Endothelial cell (in vitro differentiated cells): ENCODE data around the gene APBB3. TPM values are rescaled to one million over a fixed set of nuclear protein-coding genes. Genes with fewer than 3 reads are reported as not detected.

ENCODE experiments used
- DNase-seq: peaks from one replicate; pipeline ENCODE4 v3.0.0; 2021; ENCODE audit warnings: low spot score
- H3K27ac Mint-ChIP-seq: one replicate; pipeline ENCODE4 v1.8.0; 2021; ENCODE audit warnings: mixed read lengths, inconsistent platforms; ENCODE audit not compliant: unreplicated experiment
- H3K27me3 Mint-ChIP-seq: one replicate; pipeline ENCODE4 v1.8.0; 2021; ENCODE audit warnings: mild to moderate bottlenecking, moderate library complexity, mixed read lengths, inconsistent platforms; ENCODE audit not compliant: unreplicated experiment
- H3K36me3 Mint-ChIP-seq: one replicate; pipeline ENCODE4 v1.8.0; 2021; ENCODE audit warnings: mild to moderate bottlenecking, low read depth, mixed read lengths, inconsistent platforms; ENCODE audit not compliant: unreplicated experiment
- H3K4me1 Mint-ChIP-seq: one replicate; pipeline ENCODE4 v1.8.0; 2021; ENCODE audit warnings: mild to moderate bottlenecking, mixed read lengths, inconsistent platforms; ENCODE audit not compliant: unreplicated experiment
- H3K4me3 Mint-ChIP-seq: one replicate; pipeline ENCODE4 v1.8.0; 2021; ENCODE audit warnings: mild to moderate bottlenecking, mixed read lengths, inconsistent platforms; ENCODE audit not compliant: unreplicated experiment
- H3K9me3 Mint-ChIP-seq: one replicate; pipeline ENCODE4 v1.8.0; 2021; ENCODE audit warnings: mixed read lengths, inconsistent platforms; ENCODE audit not compliant: unreplicated experiment
- microRNA-seq: library from miRNA; unstranded; fragments of <30 nt; microRNA quantifications from one replicate; pipeline ENCODE4, GENCODE V29; 2020; ENCODE audit not compliant: unreplicated experiment
- total RNA-seq: library from RNA; stranded (reverse); fragmentation: NEBNext Ultra II Directional; extraction: Animal tissue kit (Norgen Biotek cat#: 25700); gene quantifications from one replicate; pipeline ENCODE4 v1.2.1, GENCODE V29; 2021; ENCODE audit not compliant: unreplicated experiment
- TF ChIP-seq, protein P1 (sequence below): fragments of 200-600 bp; sonication (generic); IDR thresholded peaks from one replicate; pipeline ENCODE4 v1.5.0; 2021; ENCODE audit warnings: antibody characterized with exemption; ENCODE audit not compliant: unreplicated experiment

Gene APBB3
- total RNA-seq, 1 donor from 2014 or later: 24.6 TPM

DNA sequence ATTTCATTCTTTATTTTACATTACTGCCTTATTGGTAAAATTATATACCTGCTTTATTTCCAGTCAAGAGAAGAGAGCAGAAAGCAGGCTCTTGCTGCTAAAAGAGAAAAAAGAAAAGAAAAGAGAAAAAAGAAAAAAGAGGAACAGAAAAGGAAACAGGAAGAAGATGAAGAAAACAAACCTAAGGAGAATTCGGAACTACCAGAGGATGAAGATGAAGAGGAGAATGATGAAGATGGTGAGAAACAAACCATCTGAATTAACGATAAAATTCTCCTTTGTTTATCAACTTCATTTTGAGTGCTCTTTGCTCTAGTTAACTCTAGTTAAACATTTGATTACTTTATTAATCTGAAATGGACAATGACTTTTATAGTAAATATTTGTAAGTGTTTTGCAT, 40.4 kb downstream of the APBB3 start:
- no peak for DNase-seq
- Mint-ChIP-seq H3K4me1 (peaks cover 2% of the 10 kb centered on the region), H3K9me3 (no peaks in the 10 kb centered on the region), H3K27me3 (no peaks in the 10 kb centered on the region), H3K27ac (no peak overlapping the region), H3K36me3 (peaks cover 17% of the 10 kb centered on the region), H3K4me3 (peak overlapping the region; percentile 35)
- TF ChIP-seq, protein P1, sequence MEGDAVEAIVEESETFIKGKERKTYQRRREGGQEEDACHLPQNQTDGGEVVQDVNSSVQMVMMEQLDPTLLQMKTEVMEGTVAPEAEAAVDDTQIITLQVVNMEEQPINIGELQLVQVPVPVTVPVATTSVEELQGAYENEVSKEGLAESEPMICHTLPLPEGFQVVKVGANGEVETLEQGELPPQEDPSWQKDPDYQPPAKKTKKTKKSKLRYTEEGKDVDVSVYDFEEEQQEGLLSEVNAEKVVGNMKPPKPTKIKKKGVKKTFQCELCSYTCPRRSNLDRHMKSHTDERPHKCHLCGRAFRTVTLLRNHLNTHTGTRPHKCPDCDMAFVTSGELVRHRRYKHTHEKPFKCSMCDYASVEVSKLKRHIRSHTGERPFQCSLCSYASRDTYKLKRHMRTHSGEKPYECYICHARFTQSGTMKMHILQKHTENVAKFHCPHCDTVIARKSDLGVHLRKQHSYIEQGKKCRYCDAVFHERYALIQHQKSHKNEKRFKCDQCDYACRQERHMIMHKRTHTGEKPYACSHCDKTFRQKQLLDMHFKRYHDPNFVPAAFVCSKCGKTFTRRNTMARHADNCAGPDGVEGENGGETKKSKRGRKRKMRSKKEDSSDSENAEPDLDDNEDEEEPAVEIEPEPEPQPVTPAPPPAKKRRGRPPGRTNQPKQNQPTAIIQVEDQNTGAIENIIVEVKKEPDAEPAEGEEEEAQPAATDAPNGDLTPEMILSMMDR: no peak

DNA sequence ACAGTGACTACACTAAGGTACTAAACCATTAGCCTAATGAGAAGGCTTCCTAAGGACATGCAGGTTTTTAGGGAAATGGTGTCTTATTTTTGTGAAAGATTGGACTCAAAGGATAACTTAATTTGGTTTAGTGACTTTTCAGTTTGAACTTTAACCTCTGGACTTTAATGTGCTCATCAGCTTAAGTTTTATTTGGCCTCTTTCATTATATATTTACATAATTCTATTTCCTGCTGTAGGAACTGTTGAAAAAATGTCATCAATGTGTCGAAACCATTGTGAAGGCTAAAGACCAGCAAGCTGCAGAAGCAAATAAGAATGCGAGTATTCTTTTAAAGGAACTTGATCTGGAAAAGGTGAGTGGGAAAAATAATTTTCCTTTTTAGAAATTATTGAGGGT, 51.3 kb downstream of the APBB3 start:
- DNase-seq: no peak
- H3K36me3 Mint-ChIP-seq: peaks cover 26% of the 10 kb centered on the region
- H3K4me3 Mint-ChIP-seq: no peak overlapping the region
- H3K4me1 Mint-ChIP-seq: peaks cover 12% of the 10 kb centered on the region
- TF ChIP-seq, protein P1: no peak
- H3K27me3 Mint-ChIP-seq: no peaks in the 10 kb centered on the region
- no peak overlapping the region for H3K27ac Mint-ChIP-seq
- no peaks in the 10 kb centered on the region for H3K9me3 Mint-ChIP-seq

DNA sequence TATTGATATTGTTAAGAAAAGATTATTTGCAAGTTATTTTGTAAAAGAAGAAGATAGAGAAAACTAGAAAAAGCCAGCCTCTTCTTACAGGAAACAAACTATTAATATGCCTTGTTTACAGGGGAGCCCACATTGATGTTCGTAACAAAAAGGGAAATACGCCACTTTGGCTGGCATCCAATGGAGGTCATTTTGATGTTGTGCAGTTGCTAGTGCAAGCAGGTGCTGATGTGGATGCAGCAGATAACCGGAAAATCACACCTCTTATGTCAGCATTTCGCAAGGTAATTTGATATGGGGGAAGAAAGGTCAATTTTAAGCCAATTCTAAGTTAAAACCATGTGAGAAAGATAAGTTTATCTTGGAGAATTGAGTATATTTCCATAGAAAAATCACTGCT, 54.5 kb downstream of the APBB3 start:
- no peaks in the 10 kb centered on the region for H3K27me3 Mint-ChIP-seq
- H3K9me3 Mint-ChIP-seq: no peaks in the 10 kb centered on the region
- H3K4me1 Mint-ChIP-seq: peaks cover 15% of the 10 kb centered on the region
- H3K36me3 Mint-ChIP-seq: peaks cover 19% of the 10 kb centered on the region
- TF ChIP-seq, protein P1: no peak
- H3K4me3 Mint-ChIP-seq: no peak overlapping the region
- no peak for DNase-seq
- peak overlapping the region; percentile 8 for H3K27ac Mint-ChIP-seq

Small RNA genes within 50 kb of the gene (microRNA-seq; reads per million reads assigned to microRNA genes)
- gene MIR6831: 0.56 reads per million

Other genes with a start within 250 kb of the APBB3 start
- 22.6 TPM for gene HBEGF, start 218.0 kb downstream of the APBB3 start, total RNA-seq
- gene SLC4A9, start 204.4 kb downstream of the APBB3 start, total RNA-seq: 0.23 TPM
- 138 TPM for gene ANKHD1, start 162.8 kb downstream of the APBB3 start, total RNA-seq
- 16.4 TPM for gene EIF4EBP3, start 16.9 kb downstream of the APBB3 start, total RNA-seq
- 17.1 TPM for gene SRA1, start 7.1 kb downstream of the APBB3 start, total RNA-seq
- gene SLC35A4, start 230 bp upstream of the APBB3 start, total RNA-seq: 91.2 TPM
- not detected for gene CD14, start 68.6 kb upstream of the APBB3 start, total RNA-seq
- gene TMCO6, start 74.9 kb upstream of the APBB3 start, total RNA-seq: 22.7 TPM
- 56.0 TPM for gene NDUFA2, start 83.0 kb upstream of the APBB3 start, total RNA-seq
- 76.1 TPM for gene IK, start 83.2 kb upstream of the APBB3 start, total RNA-seq
- gene WDR55, start 100.3 kb upstream of the APBB3 start, total RNA-seq: 28.5 TPM
- 1.8 TPM for gene DND1, start 109.0 kb upstream of the APBB3 start, total RNA-seq
- 75.0 TPM for gene HARS1, start 126.8 kb upstream of the APBB3 start, total RNA-seq
- gene HARS2, start 126.9 kb upstream of the APBB3 start, total RNA-seq: 37.0 TPM
- 51.0 TPM for gene ZMAT2, start 135.8 kb upstream of the APBB3 start, total RNA-seq
- gene PCDHA1, start 221.5 kb upstream of the APBB3 start, total RNA-seq: 0.13 TPM
- gene PCDHA2, start 230.3 kb upstream of the APBB3 start, total RNA-seq: 4.2 TPM
- gene PCDHA3, start 236.5 kb upstream of the APBB3 start, total RNA-seq: 2.6 TPM
- 9.9 TPM for gene PCDHA4, start 242.5 kb upstream of the APBB3 start, total RNA-seq